ENCODE data around the gene CNDP1.

- TF ChIP-seq POLR2AphosphoS5 (IDR thresholded peaks at IDR 0.05; ENCODE audit: borderline replicate concordance, low read depth, low read length), result no peak
- TF ChIP-seq EZH2 (IDR thresholded peaks at IDR 0.05), result no peak
These were observed 33.9 kb upstream of the CNDP1 start for GRCh38 chr18:74500372-74500771.

Data from SK-N-MC (cell line).